CD14-positive monocyte (primary cell): ENCODE data around the gene C18orf63. TPM values are rescaled to one million over a fixed set of nuclear protein-coding genes. Genes with fewer than 3 reads are reported as not detected.
"Not testable (repeated sequence)": the region's sequence is repeated elsewhere in the genome, so short reads cannot be mapped to it uniquely, and the experiment has no call there.

ENCODE experiments used
- DNase-seq, 3 donors: peaks; one replicate each; pipeline ENCODE4 v3.0.0-alpha.2; 2011 to 2022
- H2AFZ ChIP-seq: 2 replicates; pipeline ENCODE4 v1.6.0; 2012; ENCODE audit warnings: mild to moderate bottlenecking, low read depth, low read length, inconsistent platforms; ENCODE audit not compliant: insufficient read depth, poor library complexity, severe bottlenecking
- H3K27ac ChIP-seq, 2 donors: 1 replicate in 1 of 2; 2 replicates in 1 of 2; pipeline ENCODE4 v1.5.1; 2012 to 2013; ENCODE audit warnings: low read length in 2 of 2, control low read depth in 1 of 2, inconsistent platforms in 1 of 2, low read depth in 1 of 2, mild to moderate bottlenecking in 1 of 2
- H3K27me3 ChIP-seq, 2 donors: one replicate each; pipeline versions ENCODE4 v1.6.0 to v1.6.1; 2011 to 2013; ENCODE audit warnings: low read length in 2 of 2; ENCODE audit not compliant: control insufficient read depth in 2 of 2, insufficient read depth in 2 of 2
- H3K36me3 ChIP-seq, 2 donors: replicated peaks in 1 of 2; 1 replicate in 1 of 2; 2 replicates in 1 of 2; pipeline versions ENCODE4 v1.5.1 to v1.6.1; 2012 to 2013; ENCODE audit warnings: low read length in 2 of 2, control low read depth in 1 of 2, inconsistent platforms in 1 of 2, mild to moderate bottlenecking in 1 of 2; ENCODE audit not compliant: insufficient read depth in 2 of 2, control insufficient read depth in 1 of 2
- H3K4me1 ChIP-seq, 2 donors: 1 replicate in 1 of 2; 2 replicates in 1 of 2; pipeline versions ENCODE4 v1.5.1 to v1.6.1; 2012 to 2013; ENCODE audit warnings: low read length in 2 of 2, control low read depth in 1 of 2, inconsistent platforms in 1 of 2, mild to moderate bottlenecking in 1 of 2, moderate library complexity in 1 of 2; ENCODE audit not compliant: insufficient read depth in 2 of 2, control insufficient read depth in 1 of 2
- H3K4me2 ChIP-seq: replicated peaks from 2 replicates; pipeline ENCODE3; 2012; ENCODE audit warnings: low read length, moderate library complexity, mild to moderate bottlenecking; ENCODE audit not compliant: poor library complexity, severe bottlenecking; ENCODE audit errors: extremely low read depth
- H3K4me3 ChIP-seq, 3 experiments: fragments of 200-600 bp in 1 of 3; sonication (generic) in 1 of 3; replicated peaks in 1 of 3; 1 replicate in 2 of 3; 2 replicates in 1 of 3; pipeline ENCODE4 v1.5.1; 2011 to 2013; ENCODE audit warnings: low read length in 3 of 3, mild to moderate bottlenecking in 3 of 3, control low read depth in 2 of 3, low read depth in 2 of 3, inconsistent platforms in 1 of 3, moderate library complexity in 1 of 3
- H3K79me2 ChIP-seq: 2 replicates; pipeline ENCODE4 v1.6.0; 2012; ENCODE audit warnings: mild to moderate bottlenecking, control low read depth, inconsistent platforms, low read length, moderate library complexity; ENCODE audit not compliant: insufficient read depth
- H3K9ac ChIP-seq: 2 replicates; pipeline ENCODE4 v1.6.0; 2017; ENCODE audit warnings: low read length, mild to moderate bottlenecking; ENCODE audit not compliant: insufficient read depth, poor library complexity, severe bottlenecking
- H3K9me3 ChIP-seq, 2 donors: replicated peaks in 1 of 2; 1 replicate in 1 of 2; 2 replicates in 1 of 2; pipeline versions ENCODE4 v1.5.1 to v1.6.1; 2012 to 2013; ENCODE audit warnings: low read length in 2 of 2, control low read depth in 1 of 2; ENCODE audit not compliant: control insufficient read depth in 1 of 2, insufficient read depth in 1 of 2
- H4K20me1 ChIP-seq: 2 replicates; pipeline ENCODE4 v1.6.0; 2012; ENCODE audit warnings: mild to moderate bottlenecking, low read length, control low read depth, moderate library complexity; ENCODE audit not compliant: insufficient read depth
- H3K27ac Mint-ChIP-seq, 7 donors: one replicate each; pipeline ENCODE4 v1.8.0; 2020; ENCODE audit warnings: mild to moderate bottlenecking in 7 of 7, mixed read lengths in 7 of 7, moderate library complexity in 6 of 7, inconsistent platforms in 2 of 7
- H3K27me3 Mint-ChIP-seq, 3 donors: one replicate each; pipeline ENCODE4 v1.8.0; 2021 to 2022; ENCODE audit warnings: low read depth in 3 of 3, mild to moderate bottlenecking in 3 of 3, mixed read lengths in 3 of 3, moderate library complexity in 3 of 3, inconsistent platforms in 1 of 3
- H3K36me3 Mint-ChIP-seq, 2 donors: one replicate each; pipeline ENCODE4 v1.8.0; 2020; ENCODE audit warnings: mixed read lengths in 2 of 2, inconsistent platforms in 1 of 2, mild to moderate bottlenecking in 1 of 2
- H3K4me1 Mint-ChIP-seq: one replicate; pipeline ENCODE4 v1.8.0; 2020; ENCODE audit warnings: mild to moderate bottlenecking, mixed read lengths
- H3K4me3 Mint-ChIP-seq, 2 donors: one replicate each; pipeline ENCODE4 v1.8.0; 2020; ENCODE audit warnings: mild to moderate bottlenecking in 2 of 2, mixed read lengths in 2 of 2, moderate library complexity in 1 of 2
- H3K9me3 Mint-ChIP-seq, 7 donors: one replicate each; pipeline ENCODE4 v1.8.0; 2020 to 2022; ENCODE audit warnings: mixed read lengths in 7 of 7, mild to moderate bottlenecking in 6 of 7, moderate library complexity in 6 of 7, inconsistent platforms in 2 of 7
- CTCF ChIP-seq: fragments of 200-600 bp; IDR thresholded peaks from one replicate; pipeline ENCODE4 v1.8.0; 2022; ENCODE audit warnings: antibody characterized with exemption, mild to moderate bottlenecking
- WGBS: methylation state at CpG from one replicate; pipeline ENCODE4 v1.1.5; 2013; ENCODE audit warnings: missing lambda C conversion rate; ENCODE audit not compliant: insufficient coverage; 5-methylcytosine and 5-hydroxymethylcytosine counted together
- intact Hi-C, 2 donors: fragments of 100-400 bp; cut with micrococcal nuclease; formaldehyde crosslinking; loops; one replicate each; pipeline versions ENCODE4 v1.15.0 to v1.15.1; 2023
- polyA plus RNA-seq, 3 donors: library from polyadenylated mRNA; depleted of rRNA in 1 of 3; unstranded in 2 of 3; stranded (reverse) in 1 of 3; fragments of 300-500 nt in 2 of 3; fragments of >200 nt in 1 of 3; fragmentation: Illumina TruSeq in 2 of 3; gene quantifications; 1 replicate in 2 of 3; 2 replicates in 1 of 3; pipeline ENCODE4 v1.2.3, GENCODE V29; 2012 to 2021

Gene C18orf63
- polyA plus RNA-seq, 3 donors: not detected

- no peaks in the 10 kb centered on the region for H3K27me3 ChIP-seq
- H3K79me2 ChIP-seq: no peaks in the 10 kb centered on the region
- H3K27ac ChIP-seq: peak within 1 kb of the TSS; percentile 17 to 79
- H4K20me1 ChIP-seq: no peaks in the 10 kb centered on the region
- H3K27ac Mint-ChIP-seq: peak within 1 kb of the TSS; percentile 36 to 97 (median 91)
- intact Hi-C loops: loop anchor here (5.0 kb wide), 3 partner anchors 40 to 205 kb away; partner anchors contain the start of genes CNDP2 (in 1 of the 2), FBXO15 (in 1 of the 2) and TIMM21 (in 1 of the 2)
- H3K4me2 ChIP-seq: peak within 1 kb of the TSS; percentile 93
- peak within 1 kb of the TSS; percentile 87 for H2AFZ ChIP-seq
- DNase-seq: peak; percentile 95 to 98 (median 95)
- H3K9me3 Mint-ChIP-seq: peaks cover 0 to 2% (median 0%) of the 10 kb centered on the region in 7 donors
- no peak for TF ChIP-seq CTCF
- under 1% methylated on average over 67 of the region's 68 CpGs for WGBS
- peak within 1 kb of the TSS; percentile 71 to 94 (median 89) for H3K4me3 ChIP-seq
- H3K36me3 ChIP-seq: no peaks in the 10 kb centered on the region
- no peaks in the 10 kb centered on the region for H3K36me3 Mint-ChIP-seq
- H3K4me1 ChIP-seq: peaks cover 14 to 29% of the 10 kb centered on the region in 2 donors
- H3K4me1 Mint-ChIP-seq: peaks cover 28% of the 10 kb centered on the region
- H3K9me3 ChIP-seq: no peaks in the 10 kb centered on the region
- H3K4me3 Mint-ChIP-seq: peak within 1 kb of the TSS; percentile 95 to 100
- H3K27me3 Mint-ChIP-seq: peaks cover 0 to 4% (median 3%) of the 10 kb centered on the region in 3 donors
- H3K9ac ChIP-seq: peak within 1 kb of the TSS; percentile 67
Measured at GRCh38 chr18:74291771-74292540, 23.7 kb upstream of the C18orf63 start, which contains the start of gene CYB5A. TSS of gene CYB5A (minus strand) at chr18:74291963. CDS start at chr18:74291875, 88 bp downstream.

GRCh38 chr18:74292541-74292858 is 23.1 kb upstream of the C18orf63 start:
- no peaks in the 10 kb centered on the region for H3K36me3 ChIP-seq
- no peak for TF ChIP-seq CTCF
- peak overlapping the region; percentile 71 to 94 (median 89) for H3K4me3 ChIP-seq
- H3K36me3 Mint-ChIP-seq: no peaks in the 10 kb centered on the region
- H2AFZ ChIP-seq: peak overlapping the region; percentile 87
- no peaks in the 10 kb centered on the region for H3K79me2 ChIP-seq
- no CpG with 5 or more reads among the region's 4 CpGs for WGBS
- peak overlapping the region; percentile 95 to 100 for H3K4me3 Mint-ChIP-seq
- intact Hi-C loops: loop anchor here (5.0 kb wide), 3 partner anchors 40 to 205 kb away; partner anchors contain the start of genes CNDP2 (in 1 of the 2), FBXO15 (in 1 of the 2) and TIMM21 (in 1 of the 2)
- H3K27ac Mint-ChIP-seq: peak overlapping the region in 3 of 7 donors; percentile 84 to 89 (median 86)
- H3K9ac ChIP-seq: peak overlapping the region; percentile 67
- H3K4me1 ChIP-seq: peaks cover 14 to 29% of the 10 kb centered on the region in 2 donors
- no peaks in the 10 kb centered on the region for H3K27me3 ChIP-seq
- peak overlapping the region in 1 of 2 donors; percentile 79 for H3K27ac ChIP-seq
- H3K4me1 Mint-ChIP-seq: peaks cover 28% of the 10 kb centered on the region
- H3K9me3 Mint-ChIP-seq: peaks cover 0 to 2% (median 0%) of the 10 kb centered on the region in 7 donors
- no peaks in the 10 kb centered on the region for H3K9me3 ChIP-seq
- DNase-seq: peak in 2 of 3 donors; percentile 8 to 25
- H4K20me1 ChIP-seq: no peaks in the 10 kb centered on the region
- H3K4me2 ChIP-seq: peak overlapping the region; percentile 93
- H3K27me3 Mint-ChIP-seq: peaks cover 0 to 4% (median 3%) of the 10 kb centered on the region in 3 donors

GRCh38 chr18:74292982-74293381 is 22.7 kb upstream of the C18orf63 start:
- H3K36me3 ChIP-seq, H3K79me2 ChIP-seq, H3K9ac ChIP-seq, H3K27me3 ChIP-seq, H3K36me3 Mint-ChIP-seq, DNase-seq, H3K4me2 ChIP-seq, H4K20me1 ChIP-seq, H3K9me3 Mint-ChIP-seq, H3K27me3 Mint-ChIP-seq, H3K4me3 ChIP-seq, H3K27ac ChIP-seq, H3K9me3 ChIP-seq, H3K4me3 Mint-ChIP-seq: not testable (repeated sequence)
- H3K27ac Mint-ChIP-seq: peak overlapping the region in 1 of 7 donors; percentile 33
- WGBS: 100% methylated on average over 3 of the region's 3 CpGs
- intact Hi-C loops: loop anchor here (5.0 kb wide), 3 partner anchors 41 to 204 kb away; partner anchors contain the start of genes CNDP2 (in 1 of the 2), FBXO15 (in 1 of the 2) and TIMM21 (in 1 of the 2)
- H2AFZ ChIP-seq: peak overlapping the region; percentile 87
- peaks cover 14 to 29% of the 10 kb centered on the region in 2 donors for H3K4me1 ChIP-seq
- peaks cover 28% of the 10 kb centered on the region for H3K4me1 Mint-ChIP-seq
